Stimulated activated CD4-positive, alpha-beta T cell treated with anti-CD3 and anti-CD28 coated beads, Interleukin-15, amount 100 ng/mL, for 24 hours (primary cell): ENCODE data around the gene PIGU.
"Not testable (repeated sequence)": the region's sequence is repeated elsewhere in the genome, so short reads cannot be mapped to it uniquely, and the experiment has no call there.

Source experiments
- DNase-seq: peaks from one replicate; pipeline ENCODE4 v3.0.0-alpha.2; 2020

The PIGU gene

GRCh38 chr20:34618676-34619075, 58.2 kb downstream of the PIGU start:
- DNase-seq = no peak

DNA sequence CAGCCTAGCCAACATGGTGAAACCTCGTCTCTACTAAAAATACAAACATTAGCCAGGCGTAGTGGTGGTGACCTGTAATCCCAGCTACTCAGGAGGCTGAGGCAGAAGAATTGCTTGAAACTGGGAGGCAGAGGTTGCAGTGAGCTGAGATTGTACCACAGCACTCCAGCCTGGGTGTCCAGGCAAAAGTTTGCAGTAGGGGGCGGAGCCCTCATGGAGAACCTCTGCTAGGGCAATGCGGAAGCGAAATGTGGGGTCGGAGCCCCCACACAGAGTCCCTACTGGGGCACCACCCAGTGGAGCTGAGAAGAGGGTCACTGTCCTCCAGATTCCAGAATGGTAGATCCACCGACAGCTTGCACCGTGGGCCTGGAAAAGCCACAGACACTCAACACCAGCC, 60.0 kb downstream of the PIGU start:
- not testable (repeated sequence) for DNase-seq

- no peak for DNase-seq
Measured at GRCh38 chr20:34615477-34615876, 61.4 kb downstream of the PIGU start.

DNA sequence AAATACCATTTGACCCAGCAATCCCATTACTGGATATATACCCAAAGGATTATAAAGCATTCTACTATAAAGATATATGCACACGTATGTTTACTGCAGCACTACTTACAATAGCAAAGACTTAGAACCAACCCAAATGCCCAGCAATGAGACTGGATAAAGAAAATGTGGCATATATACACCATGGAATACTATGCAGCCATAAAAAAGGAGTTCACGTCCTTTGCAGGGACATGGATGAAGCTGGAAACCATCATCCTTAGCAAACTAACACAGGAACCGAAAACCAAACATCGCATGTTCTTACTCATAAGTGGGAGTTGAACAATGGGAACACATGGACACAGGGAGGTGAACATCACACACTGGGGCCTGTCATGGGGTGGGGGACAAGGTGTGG, 64.9 kb downstream of the PIGU start:
- not testable (repeated sequence) for DNase-seq

- no peak for DNase-seq
Measured at GRCh38 chr20:34607066-34607465, 69.8 kb downstream of the PIGU start.

DNA sequence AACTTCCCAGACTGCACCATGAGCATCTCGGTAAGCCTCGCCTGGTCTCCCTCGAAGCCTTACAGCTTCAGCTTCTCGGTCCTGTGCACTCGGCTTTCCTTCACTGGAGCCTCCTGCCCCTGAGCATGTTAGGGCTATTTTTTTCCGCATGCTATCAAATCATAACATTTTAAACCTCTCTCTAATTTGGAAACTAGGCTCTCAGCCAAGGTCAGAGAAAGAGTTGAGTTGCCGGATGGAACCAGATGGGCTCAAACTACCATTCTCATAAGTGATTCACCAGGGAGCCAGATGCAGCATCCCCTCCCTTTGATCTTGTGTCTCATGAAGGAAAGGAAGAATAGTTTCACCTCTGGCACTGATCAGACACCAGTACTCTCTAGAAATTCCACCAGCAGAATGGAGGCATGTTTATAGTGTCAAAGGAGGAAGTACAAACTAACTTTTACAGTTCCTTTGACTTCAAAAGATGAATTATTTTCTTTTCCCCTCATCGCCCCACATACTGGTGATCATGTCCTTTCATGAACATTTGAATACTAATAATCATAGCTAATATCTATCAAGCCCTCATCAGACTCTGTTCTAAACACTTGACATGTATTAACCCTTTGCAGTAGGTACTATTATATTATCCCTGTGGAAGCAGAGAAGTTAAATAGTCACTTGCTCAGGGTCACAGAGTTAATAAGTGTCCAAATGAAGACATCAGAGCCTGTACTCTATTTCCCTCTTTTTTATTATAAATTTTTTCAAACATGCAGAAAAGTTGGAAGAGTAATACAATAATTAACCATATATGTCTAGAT, 71.7 kb downstream of the PIGU start:
- DNase-seq = no peak

- no peak for DNase-seq
Measured at GRCh38 chr20:34600892-34601653, 75.8 kb downstream of the PIGU start.

DNA sequence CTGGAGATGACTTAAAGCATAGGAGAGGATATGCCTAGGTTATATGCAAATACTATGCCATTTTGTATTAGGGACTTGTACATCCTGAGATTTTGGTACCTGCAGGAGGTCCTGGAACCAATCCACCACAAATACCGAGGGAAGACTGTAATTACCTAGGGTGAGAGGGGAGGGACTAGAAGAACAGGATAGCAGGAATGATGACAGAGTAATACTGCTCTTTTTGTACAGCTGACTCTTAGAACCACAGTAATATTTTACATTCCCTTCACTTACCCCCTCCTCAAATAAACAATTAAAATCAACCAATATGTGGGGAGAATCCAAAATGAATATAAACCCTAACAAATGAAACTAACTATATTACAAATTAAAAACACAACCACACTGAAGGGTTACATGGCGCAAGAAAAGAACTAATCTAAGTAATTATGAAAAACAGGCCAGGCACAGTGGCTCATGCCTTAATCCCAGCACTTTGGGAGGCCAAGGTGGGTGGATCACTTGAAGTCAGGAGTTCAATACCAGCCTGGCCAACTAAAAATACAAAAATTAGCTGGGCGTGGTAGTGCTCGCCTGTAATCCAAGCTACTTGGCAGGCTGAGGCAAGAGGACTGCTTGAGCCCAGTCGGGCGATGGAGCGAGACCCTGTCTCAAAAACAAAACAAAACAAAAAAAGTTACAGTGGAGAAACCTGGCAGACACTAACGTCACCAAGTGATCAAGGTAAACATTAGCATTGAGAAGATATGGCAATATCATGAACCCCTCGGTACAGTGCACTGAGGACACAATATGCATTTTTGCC, 81.3 kb downstream of the PIGU start:
- no peak for DNase-seq

GRCh38 chr20:34586488-34587163, 90.3 kb downstream of the PIGU start:
- no peak for DNase-seq

GRCh38 chr20:34585019-34585418, 91.9 kb downstream of the PIGU start:
- no peak for DNase-seq

GRCh38 chr20:34583544-34583943, 93.3 kb downstream of the PIGU start:
- DNase-seq = no peak

GRCh38 chr20:34582911-34583310, 94.0 kb downstream of the PIGU start:
- no peak for DNase-seq

GRCh38 chr20:34582221-34582620, 94.7 kb downstream of the PIGU start:
- no peak for DNase-seq

DNA sequence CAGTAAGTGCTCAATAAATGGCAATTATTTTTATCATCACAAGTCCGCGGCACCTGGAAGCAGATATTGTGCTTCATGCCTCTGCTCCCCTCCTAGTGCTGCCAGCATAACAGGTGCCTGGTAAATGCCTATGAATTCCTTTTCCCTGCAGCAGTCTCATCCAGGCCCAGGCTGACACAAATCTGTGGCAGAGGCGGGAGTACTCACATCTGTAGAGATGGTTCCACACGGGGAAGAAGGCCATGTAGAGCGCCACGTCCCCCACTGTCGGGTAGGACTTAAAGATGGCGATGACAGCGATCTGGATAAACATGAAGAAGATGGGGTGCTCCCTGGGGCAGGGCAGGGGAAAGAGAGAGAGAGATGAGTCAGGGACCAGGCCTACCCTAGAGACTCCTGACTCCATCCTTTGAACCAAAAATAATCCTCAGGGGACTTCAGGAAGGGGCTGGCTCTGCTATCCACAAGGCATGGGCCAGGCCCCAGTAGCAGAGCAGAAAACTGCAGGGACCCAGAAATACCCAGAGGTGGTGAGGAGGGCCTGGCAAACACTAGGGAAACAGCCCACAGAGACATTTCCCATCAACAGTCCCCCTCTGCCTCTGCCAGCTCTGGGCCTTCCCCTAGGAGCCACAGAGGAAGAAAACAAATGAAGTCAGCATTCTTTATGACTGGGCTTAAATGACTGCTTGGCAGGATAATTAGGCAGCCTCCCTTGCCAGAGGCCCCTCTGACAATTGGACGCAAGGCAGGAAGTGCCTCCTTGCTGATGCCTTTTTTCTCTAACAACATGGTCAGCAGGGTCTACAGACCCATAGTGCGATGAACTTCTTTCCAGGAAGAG, 95.3 kb downstream of the PIGU start:
- peak; percentile 44 for DNase-seq

- DNase-seq = no peak
Measured at GRCh38 chr20:34579979-34580940, 96.6 kb downstream of the PIGU start.

DNA sequence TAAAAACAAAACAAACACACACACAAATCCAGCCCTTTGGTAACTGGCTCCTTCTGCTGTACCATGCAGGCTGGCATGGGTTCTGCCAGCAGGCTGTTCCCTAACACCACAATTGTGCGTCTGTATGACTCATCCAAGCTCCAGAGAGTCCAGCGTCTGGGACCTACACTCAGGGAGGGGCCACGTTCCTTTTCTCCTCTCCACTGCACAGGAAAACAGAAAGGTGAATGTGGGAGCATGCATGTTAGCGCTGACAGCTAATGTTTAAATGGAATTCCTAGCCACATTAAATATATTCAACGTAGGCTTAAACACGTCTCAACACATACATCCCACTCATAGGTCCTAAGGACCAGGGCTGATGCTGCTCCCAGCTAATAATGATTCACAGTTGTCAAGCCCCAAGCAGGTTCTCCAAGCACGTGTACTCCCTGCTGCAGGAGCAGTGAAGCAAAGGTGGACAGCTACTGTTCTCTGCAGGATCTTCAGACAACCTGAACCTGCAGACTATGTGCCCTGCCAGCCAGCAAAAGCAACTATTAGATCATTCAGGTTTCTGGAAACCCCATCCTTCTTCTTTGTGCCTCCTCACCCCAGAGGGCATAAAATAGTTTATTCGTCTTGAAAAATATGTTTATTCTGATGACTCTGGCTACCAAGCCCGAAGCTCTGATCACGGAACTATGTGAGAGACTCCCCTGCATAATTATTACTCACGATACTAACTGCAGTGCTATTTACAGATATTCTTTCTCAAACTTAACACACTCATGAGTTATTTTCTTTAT, 97.5 kb downstream of the PIGU start:
- no peak for DNase-seq

DNA sequence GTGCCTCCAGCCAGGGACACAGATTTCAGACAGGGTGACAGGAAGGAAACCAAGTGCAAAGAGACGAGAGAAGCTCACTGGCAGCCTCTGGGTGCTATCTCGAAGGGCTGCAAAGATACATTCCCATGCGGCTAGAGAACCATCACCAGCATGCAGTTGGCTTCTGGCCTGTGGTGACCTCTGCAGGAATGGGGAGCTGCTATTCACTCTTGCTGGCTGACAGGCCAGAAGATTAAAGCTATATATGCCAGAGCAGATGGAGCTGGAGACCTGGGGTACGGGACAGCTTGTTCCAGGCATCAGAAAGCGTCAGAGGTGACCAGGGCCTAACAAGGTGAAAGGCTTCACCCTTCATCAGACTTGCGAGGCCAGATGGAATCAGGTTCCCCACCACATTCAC, 98.4 kb downstream of the PIGU start:
- DNase-seq = no peak

DNA sequence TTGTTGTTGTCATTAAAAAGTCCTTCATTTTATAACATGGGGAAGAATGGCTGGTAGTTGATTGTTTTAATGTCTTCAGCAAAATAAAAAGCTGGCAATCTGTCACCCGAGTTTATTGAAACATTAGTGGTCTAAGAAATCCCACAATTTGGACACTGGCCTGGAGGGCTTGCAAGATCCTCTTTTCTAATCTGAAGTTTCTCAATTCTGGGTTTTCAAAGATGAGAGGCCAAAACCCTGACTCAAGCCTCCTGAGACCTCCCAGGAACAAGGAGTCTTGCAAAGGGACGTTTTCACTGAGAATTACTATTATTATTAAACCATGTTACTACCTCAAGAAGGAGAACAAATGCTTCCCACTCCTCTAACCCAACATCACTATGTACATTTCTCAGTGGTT, 98.9 kb downstream of the PIGU start:
- no peak for DNase-seq

DNA sequence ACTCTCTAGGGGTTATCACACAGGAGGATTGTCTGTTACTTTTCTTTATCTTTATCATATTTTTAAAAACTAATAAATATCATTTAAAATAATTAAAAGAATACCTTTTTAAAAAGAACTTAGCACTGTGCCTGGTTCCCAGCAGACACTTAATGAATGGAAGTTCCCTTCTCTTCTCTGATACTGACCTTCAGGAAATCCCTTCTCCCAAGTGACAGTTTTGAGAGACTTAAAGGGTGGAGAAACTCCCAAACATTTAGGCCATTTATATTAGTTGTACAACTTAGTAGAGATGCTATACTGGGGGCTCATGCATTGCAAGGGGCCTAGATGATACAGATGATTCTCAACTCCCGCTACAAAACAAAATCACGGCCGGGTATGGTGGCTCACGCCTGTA, 99.8 kb downstream of the PIGU start:
- no peak for DNase-seq

GRCh38 chr20:34575756-34576155, 101.1 kb downstream of the PIGU start:
- no peak for DNase-seq
